ES-I3 (cell line): ENCODE data around the gene EPX.
"Not testable (repeated sequence)": the region's sequence is repeated elsewhere in the genome, so short reads cannot be mapped to it uniquely, and the experiment has no call there.

Experiments used
- H3K36me3 ChIP-seq: 2 replicates; pipeline ENCODE4 v1.6.1; 2013; ENCODE audit warnings: mild to moderate bottlenecking, low read length, control low read depth, moderate library complexity; ENCODE audit not compliant: insufficient read depth
- H3K4me1 ChIP-seq: 2 replicates; pipeline ENCODE4 v1.6.1; 2013; ENCODE audit warnings: mild to moderate bottlenecking, control low read depth, low read length; ENCODE audit not compliant: insufficient read depth
- H3K9ac ChIP-seq: 2 replicates; pipeline ENCODE4 v1.6.1; 2013; ENCODE audit warnings: low read depth, mild to moderate bottlenecking, low read length, moderate library complexity
- H3K9me3 ChIP-seq: 2 replicates; pipeline ENCODE4 v1.6.1; 2013; ENCODE audit warnings: mild to moderate bottlenecking, low read length, moderate library complexity; ENCODE audit not compliant: control insufficient read depth, insufficient read depth

Gene EPX

DNA sequence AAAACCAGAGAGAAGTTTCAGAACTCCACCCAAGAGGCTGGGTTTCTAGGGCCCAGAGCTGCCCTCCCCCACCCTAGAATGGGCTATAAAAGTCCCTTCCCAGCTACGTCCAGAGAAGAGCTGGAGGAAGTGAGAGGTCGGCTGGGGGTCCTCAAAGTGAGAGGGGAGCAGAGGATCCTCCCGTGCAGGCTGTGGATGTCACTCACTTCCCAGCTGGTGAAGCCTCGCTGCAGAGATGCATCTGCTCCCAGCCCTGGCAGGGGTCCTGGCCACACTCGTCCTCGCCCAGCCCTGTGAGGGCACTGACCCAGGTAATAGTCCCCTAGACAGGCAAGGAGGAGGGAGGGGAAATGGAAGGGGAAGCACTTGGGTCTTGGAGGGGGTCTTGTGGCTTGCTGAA lies at the start of gene EPX:
TSS of gene EPX (plus strand) at position 115 of the 400 bp plus-strand sequence. CDS start at position 236, 121 bp downstream.
- Histone ChIP-seq H3K9me3 (no peaks in the 10 kb centered on the region), H3K9ac (no peak within 1 kb of the TSS), H3K4me1 (no peaks in the 10 kb centered on the region), H3K36me3 (no peaks in the 10 kb centered on the region)

GRCh38 chr17:58143335-58143734 lies 49.2 kb upstream of the EPX start:
- not testable (repeated sequence) for H3K4me1 ChIP-seq, H3K9ac ChIP-seq, H3K9me3 ChIP-seq, H3K36me3 ChIP-seq

GRCh38 chr17:58144801-58145200 lies 47.7 kb upstream of the EPX start:
- Histone ChIP-seq H3K9me3 (peaks cover 6% of the 10 kb centered on the region; the same call in 1 of the 2 replicates), H3K4me1 (no peaks in the 10 kb centered on the region), H3K36me3 (no peaks in the 10 kb centered on the region), H3K9ac (no peak overlapping the region)

DNA sequence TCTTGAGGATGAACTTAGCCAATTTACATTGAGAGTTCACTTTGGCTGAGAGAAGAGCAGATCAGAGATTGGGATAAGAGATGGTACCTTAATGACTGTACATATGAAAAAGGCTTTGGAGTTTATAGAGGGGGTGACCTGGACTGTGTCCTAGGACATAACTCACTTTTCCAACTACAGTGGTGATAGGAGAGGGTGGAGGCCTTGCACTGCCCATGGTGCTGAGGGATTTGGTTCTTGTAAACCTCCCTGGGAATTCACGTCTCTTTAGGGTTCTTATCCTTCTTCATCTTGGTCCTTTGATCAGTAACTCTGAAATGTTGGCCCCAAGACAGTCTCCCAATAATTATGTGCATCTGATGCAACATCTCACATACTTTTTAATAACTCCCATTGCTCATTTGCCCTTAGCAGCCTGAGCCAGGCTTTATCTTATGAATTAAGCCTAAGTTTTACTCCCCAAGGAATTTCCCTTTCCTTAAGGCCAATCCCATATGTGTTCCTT lies 44.5 kb upstream of the EPX start, which contains the start of gene OR4D1:
TSS of gene OR4D1 (plus strand) at position 455 of the 505 bp plus-strand sequence. CDS start 6,770 bp downstream, outside the sequence.
- H3K9ac ChIP-seq: no peak within 1 kb of the TSS
- H3K4me1 ChIP-seq: no peaks in the 10 kb centered on the region
- H3K9me3 ChIP-seq: peaks cover 6% of the 10 kb centered on the region; the same call in 1 of the 2 replicates
- no peaks in the 10 kb centered on the region for H3K36me3 ChIP-seq

GRCh38 chr17:58148609-58149008 lies 43.9 kb upstream of the EPX start:
- Histone ChIP-seq H3K9ac (no peak overlapping the region), H3K4me1 (no peaks in the 10 kb centered on the region), H3K9me3 (peaks cover 6% of the 10 kb centered on the region; the same call in 1 of the 2 replicates), H3K36me3 (no peaks in the 10 kb centered on the region)

- no peaks in the 10 kb centered on the region for H3K36me3 ChIP-seq
- no peaks in the 10 kb centered on the region for H3K4me1 ChIP-seq
- H3K9ac ChIP-seq: no peak overlapping the region
- no peaks in the 10 kb centered on the region for H3K9me3 ChIP-seq
Measured at GRCh38 chr17:58150394-58150793, 42.1 kb upstream of the EPX start.

GRCh38 chr17:58153046-58153445 lies 39.5 kb upstream of the EPX start:
- Histone ChIP-seq H3K4me1 (no peaks in the 10 kb centered on the region), H3K9ac (no peak overlapping the region), H3K36me3 (no peaks in the 10 kb centered on the region), H3K9me3 (no peaks in the 10 kb centered on the region)

DNA sequence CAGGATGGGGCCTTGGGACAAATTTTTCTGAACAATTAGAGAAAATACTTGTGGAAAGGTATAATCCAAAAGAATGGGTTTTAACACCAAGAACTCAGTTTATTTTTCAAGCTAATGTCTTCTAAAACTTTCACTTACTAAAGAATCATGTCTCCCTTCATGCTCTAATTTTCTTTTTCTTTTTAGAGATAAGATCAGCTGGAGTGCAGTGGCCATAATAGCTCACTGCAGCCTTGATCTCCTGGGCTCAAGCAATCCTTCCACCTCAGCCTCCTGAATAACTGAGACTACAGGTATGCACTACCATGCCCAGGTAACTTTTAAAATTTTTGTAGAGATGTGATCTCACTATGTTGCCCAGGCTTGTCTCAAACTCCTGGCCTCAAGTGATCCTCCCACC lies 38.9 kb upstream of the EPX start:
- H3K4me1 ChIP-seq: no peaks in the 10 kb centered on the region
- no peak overlapping the region for H3K9ac ChIP-seq
- no peaks in the 10 kb centered on the region for H3K9me3 ChIP-seq
- no peaks in the 10 kb centered on the region for H3K36me3 ChIP-seq

GRCh38 chr17:58156839-58157803 lies 35.4 kb upstream of the EPX start:
- Histone ChIP-seq H3K36me3 (no peaks in the 10 kb centered on the region), H3K9me3 (no peaks in the 10 kb centered on the region), H3K4me1 (no peaks in the 10 kb centered on the region), H3K9ac (peak overlapping the region; percentile 57)

DNA sequence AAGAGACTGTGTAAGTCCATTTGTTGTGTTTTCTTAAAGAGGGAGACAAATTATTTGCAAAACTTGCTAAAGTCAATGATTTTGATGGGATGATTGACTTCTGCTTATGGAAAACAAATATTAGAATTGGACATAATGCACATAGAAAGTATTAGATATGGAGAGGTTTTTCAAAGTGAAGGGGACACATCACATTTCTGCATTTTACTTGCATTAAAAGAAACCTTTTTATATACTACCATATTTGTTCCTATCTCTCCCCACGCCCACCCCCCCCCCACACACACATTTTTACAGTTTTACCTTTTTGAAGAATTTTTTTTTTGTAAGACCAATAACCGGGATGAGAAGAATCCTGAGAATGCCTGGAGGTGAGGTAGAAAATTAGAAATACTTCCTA lies 34.3 kb upstream of the EPX start:
- Histone ChIP-seq H3K4me1 (no peaks in the 10 kb centered on the region), H3K36me3 (no peaks in the 10 kb centered on the region), H3K9me3 (no peaks in the 10 kb centered on the region), H3K9ac (no peak overlapping the region)

GRCh38 chr17:58161566-58161965 lies 31.0 kb upstream of the EPX start:
- Histone ChIP-seq H3K36me3 (no peaks in the 10 kb centered on the region), H3K9ac (no peak overlapping the region), H3K4me1 (no peaks in the 10 kb centered on the region), H3K9me3 (no peaks in the 10 kb centered on the region)

GRCh38 chr17:58165981-58166380 lies 26.5 kb upstream of the EPX start:
- Histone ChIP-seq H3K4me1 (no peaks in the 10 kb centered on the region), H3K36me3 (no peaks in the 10 kb centered on the region), H3K9me3 (no peaks in the 10 kb centered on the region), H3K9ac (no peak overlapping the region)

GRCh38 chr17:58166682-58167081 lies 25.8 kb upstream of the EPX start, which contains the start of gene OR4D2:
Gene OR4D2 (plus strand): TSS chr17:58166982. CDS start chr17:58169656, 2,674 bp downstream.
- H3K36me3 ChIP-seq: no peaks in the 10 kb centered on the region
- no peak within 1 kb of the TSS for H3K9ac ChIP-seq
- no peaks in the 10 kb centered on the region for H3K9me3 ChIP-seq
- H3K4me1 ChIP-seq: no peaks in the 10 kb centered on the region

DNA sequence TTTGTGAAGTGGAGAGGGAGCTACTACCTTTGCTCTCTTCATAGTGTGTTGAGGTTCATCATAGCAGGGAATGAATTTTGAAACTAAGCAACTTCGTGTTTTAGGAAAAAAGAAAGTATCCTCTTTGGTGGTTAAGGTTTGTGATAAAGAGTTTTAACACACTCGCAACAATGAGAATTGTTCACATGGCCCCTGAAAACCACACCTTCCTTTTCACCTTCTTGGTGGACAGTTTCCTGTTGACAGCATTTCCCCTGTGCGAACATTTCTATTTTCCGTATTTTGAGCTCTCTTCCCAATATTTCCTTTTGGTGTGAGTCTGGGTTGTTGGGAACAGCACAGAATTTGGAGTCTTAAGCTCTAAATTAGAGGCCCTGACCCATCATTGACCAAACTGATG lies 21.9 kb upstream of the EPX start:
- H3K9ac ChIP-seq: no peak overlapping the region

More for the DNA sequence above, 21.9 kb upstream of the EPX start:
- H3K36me3 ChIP-seq: no peaks in the 10 kb centered on the region
- H3K9me3 ChIP-seq: no peaks in the 10 kb centered on the region
- H3K4me1 ChIP-seq: no peaks in the 10 kb centered on the region
